ENCODE results near the gene PHF2.

The PHF2 gene

GRCh38 chr9:93587651-93588347 is 11.4 kb downstream of the PHF2 start:
- DNase-seq: no peak

GRCh38 chr9:93588641-93589609 is 12.5 kb downstream of the PHF2 start:
- DNase-seq: no peak

GRCh38 chr9:93589688-93590087 is 13.3 kb downstream of the PHF2 start:
- no peak for DNase-seq

- no peak for DNase-seq
Measured at GRCh38 chr9:93590609-93591234, 14.3 kb downstream of the PHF2 start.

- DNase-seq: no peak
Measured at GRCh38 chr9:93591301-93592007, 15.1 kb downstream of the PHF2 start.

- no peak for DNase-seq
Measured at GRCh38 chr9:93592008-93592642, 15.7 kb downstream of the PHF2 start.

- no peak for DNase-seq
Measured at GRCh38 chr9:93592643-93593021, 16.2 kb downstream of the PHF2 start.

GRCh38 chr9:93593144-93593658 is 16.8 kb downstream of the PHF2 start:
- no peak for DNase-seq

- DNase-seq: no peak
Measured at GRCh38 chr9:93594041-93594756, 17.8 kb downstream of the PHF2 start.

GRCh38 chr9:93595461-93595860 is 19.1 kb downstream of the PHF2 start:
- DNase-seq: no peak

GRCh38 chr9:93595861-93596365 is 19.5 kb downstream of the PHF2 start:
- no peak for DNase-seq

GRCh38 chr9:93596399-93596798 is 20.0 kb downstream of the PHF2 start:
- no peak for DNase-seq

GRCh38 chr9:93597142-93597706 is 20.8 kb downstream of the PHF2 start:
- no peak for DNase-seq

GRCh38 chr9:93597871-93598646 is 21.7 kb downstream of the PHF2 start:
- no peak for DNase-seq

GRCh38 chr9:93598647-93599241 is 22.4 kb downstream of the PHF2 start:
- DNase-seq: no peak

GRCh38 chr9:93599571-93600403 is 23.4 kb downstream of the PHF2 start:
- no peak for DNase-seq

- no peak for DNase-seq
Measured at GRCh38 chr9:93600504-93600903, 24.1 kb downstream of the PHF2 start.

- no peak for DNase-seq
Measured at GRCh38 chr9:93601063-93601462, 24.7 kb downstream of the PHF2 start.

- no peak for DNase-seq
Measured at GRCh38 chr9:93601666-93602065, 25.3 kb downstream of the PHF2 start.
